ENCODE data around the gene EEFSEC.

EEFSEC gene

DNA sequence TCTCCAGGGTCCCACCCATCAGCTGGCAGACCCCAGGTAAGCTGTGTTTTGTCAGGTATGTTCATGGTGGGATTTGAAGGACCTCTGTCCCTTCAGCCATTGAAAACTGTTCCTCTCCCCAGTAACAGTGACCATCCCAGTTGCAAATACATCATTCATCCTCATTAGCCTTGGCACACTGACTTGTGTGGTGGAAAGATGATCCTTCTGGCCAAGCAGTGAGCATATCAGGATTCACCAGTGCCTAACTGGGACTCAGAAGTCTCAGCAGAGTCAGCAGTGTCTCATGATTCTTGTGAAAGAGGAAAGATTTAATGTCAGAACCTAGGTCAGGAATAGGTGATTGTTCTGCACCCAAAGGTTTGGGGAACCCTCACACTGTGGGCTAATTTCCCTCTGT, 223.2 kb downstream of the EEFSEC start:
- no peak for DNase-seq

DNA sequence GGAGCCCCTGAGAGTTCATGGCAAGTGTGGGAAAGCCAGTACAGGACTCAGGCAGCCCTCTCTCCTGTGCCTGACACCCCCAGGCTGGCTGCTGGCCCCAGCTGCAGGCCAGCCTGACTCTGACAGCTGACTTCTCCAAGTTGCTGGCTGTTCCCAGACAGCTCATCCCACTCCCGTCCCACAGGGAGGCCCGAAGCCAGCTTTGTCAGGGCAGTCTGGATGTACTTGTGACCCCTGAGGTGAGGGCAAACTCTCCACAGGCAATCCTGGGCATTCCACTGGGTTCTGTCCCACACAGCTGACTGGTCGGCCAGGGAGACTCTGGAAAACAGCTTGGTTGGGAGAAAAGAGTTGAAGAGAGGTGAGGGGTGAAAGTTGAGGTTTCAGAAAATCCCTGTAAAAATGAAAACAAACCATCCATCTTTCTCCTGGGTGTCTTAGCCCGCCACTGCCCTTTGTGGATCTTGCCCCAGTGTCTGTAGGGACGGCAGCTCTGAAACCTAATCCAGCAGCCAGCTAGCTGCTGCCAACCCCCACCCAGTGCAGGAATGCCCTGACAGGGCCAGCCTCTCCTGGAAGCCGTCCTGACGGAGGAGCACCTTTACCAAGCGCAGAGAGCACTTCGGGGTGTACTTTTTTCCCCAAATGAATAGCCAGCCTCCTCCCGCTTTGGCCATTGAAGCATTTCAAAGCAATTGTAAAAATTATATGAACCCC, 225.5 kb downstream of the EEFSEC start:
- DNase-seq = no peak

- no peak for DNase-seq
Observed at GRCh38 chr3:128379367-128380160, 226.3 kb downstream of the EEFSEC start.

DNA sequence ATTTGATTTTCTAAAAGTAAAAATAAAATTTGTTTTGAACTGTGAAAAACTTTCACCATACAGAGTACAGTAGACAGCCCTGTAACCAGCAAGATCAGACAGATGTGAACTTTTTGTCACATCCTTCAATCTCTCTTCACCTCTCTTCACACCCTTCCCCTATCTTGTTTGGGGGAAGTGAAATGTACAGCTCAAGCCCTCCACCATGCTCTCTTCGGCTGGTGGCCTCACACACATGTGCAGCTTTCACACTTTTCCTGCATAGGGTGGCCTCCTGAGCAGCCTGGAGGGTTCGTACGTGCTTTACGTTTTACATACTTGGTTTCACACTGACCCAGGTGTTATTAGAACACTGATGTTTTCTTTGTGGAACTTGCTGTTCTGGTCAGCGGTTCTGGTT, 227.0 kb downstream of the EEFSEC start:
- DNase-seq = no peak

DNA sequence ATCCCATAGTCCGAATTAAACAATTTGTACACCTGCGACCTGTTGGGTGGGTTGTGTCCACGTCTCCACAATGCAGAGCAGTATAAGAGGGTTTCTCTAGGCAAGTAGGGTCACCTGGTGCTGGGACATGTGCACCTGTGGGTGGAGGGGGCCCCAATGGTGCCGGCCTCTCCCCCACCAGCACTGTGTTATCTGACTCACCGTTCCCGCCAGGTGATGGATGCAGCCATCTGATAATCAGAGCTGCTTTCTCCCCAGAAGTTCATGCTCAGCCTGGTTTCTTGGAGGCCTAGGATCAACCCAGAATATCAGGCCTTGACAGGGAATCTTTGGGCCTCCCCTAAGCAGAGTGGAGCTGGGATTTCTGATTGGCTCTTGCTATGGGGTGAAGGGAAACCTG, 227.4 kb downstream of the EEFSEC start:
- DNase-seq = no peak

GRCh38 chr3:128381609-128382008, 228.3 kb downstream of the EEFSEC start:
- no peak for DNase-seq

DNA sequence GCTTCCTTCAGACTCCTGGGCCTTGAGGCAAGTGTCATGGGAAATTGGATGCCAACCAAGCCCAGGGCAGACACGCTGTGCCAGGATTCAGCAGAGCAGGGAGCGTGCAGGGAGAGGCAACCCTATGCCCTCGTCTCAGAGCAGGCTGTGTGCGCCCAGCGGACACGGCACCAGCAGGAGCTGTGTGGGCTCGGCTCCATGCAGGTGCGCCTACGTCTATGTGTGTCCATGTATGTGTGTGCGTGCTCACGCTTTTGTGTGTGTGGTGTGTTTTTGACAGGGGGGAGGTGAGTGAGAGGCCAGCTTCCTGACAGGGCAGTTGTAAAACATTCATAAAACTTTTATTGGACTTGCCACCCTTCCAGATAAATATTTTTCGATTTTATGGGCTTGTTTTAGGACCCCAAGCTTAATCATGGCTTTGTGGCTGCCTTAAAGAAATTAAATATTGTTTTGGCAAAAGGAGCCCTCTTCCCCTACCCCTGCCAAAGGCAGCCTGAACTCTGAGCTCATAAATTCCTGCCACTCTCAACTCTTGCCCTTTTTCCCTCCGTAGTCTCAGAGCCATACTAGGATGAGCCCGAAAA, 229.0 kb downstream of the EEFSEC start:
- no peak for DNase-seq

DNA sequence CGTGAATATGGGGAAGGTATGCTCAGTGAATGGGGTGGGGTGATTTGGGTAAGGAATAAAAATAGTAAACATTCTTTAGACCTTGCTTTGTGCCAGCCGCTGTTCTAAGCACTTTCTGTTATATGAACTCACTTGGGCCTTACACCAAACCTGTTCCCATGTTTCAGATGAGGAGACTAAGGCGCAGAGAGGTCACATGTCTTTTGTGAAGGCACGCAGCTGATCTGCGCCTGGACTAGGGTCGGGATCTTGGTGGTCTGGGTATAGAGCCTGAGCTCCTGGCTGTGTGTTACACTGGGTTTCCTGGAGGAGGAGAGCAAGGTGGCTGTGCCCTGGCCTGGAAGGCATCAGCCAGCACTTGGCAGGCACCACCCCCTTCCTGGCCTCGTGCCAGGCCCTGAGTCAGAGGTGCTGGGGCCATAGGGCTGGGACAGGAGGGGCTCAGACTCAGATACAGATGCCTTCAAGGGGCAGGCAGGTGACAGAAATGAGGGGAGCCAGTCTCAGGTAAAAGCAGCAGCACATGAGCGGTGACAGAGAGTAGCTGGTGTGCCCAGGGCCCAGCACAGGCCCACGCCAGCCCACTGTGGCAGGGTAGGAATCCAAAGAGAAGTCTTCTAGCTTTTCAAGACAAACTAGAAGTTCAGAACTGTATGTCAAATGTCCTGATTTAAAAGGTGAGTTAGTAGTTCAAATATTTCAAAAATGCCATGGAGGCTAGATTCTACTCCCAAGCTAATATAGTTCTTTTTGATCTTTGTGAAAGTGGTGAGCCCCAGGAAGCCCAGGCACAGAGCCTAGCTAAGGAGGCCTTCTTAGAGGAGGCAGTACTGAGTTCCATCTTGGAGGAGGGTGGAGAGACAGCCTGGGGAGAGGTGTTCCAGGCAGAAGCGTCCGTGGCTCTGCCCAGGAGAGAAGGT, 230.3 kb downstream of the EEFSEC start:
- DNase-seq = peak; percentile 19

- no peak for DNase-seq
Observed at GRCh38 chr3:128385080-128385832, 232.0 kb downstream of the EEFSEC start.

DNA sequence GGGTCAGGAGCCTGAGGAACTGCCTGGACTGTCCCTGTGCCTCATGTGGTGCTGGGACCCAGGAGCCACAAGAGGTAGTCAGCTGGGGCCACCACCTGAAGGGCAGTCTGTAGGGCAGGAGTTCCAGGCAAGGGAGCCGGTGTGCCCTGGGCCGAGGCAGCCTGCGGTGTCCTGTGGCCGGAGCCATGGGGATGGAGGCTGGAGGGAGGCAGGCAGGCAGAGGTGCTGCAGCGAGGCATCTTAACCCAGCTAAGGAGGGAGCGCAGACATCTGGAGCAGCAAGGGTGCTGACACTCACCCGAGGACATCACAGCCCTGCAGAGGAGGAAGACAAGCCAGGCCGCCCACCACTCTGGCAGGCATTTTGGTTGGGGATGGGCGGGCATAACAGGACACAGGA, 235.7 kb downstream of the EEFSEC start:
- no peak for DNase-seq

GRCh38 chr3:128390867-128391266, 237.6 kb downstream of the EEFSEC start:
- no peak for DNase-seq

GRCh38 chr3:128392021-128392420, 238.7 kb downstream of the EEFSEC start:
- DNase-seq = no peak

GRCh38 chr3:128392818-128393544, 239.7 kb downstream of the EEFSEC start:
- no peak for DNase-seq

- DNase-seq = no peak
Observed at GRCh38 chr3:128394033-128394432, 240.8 kb downstream of the EEFSEC start.

DNA sequence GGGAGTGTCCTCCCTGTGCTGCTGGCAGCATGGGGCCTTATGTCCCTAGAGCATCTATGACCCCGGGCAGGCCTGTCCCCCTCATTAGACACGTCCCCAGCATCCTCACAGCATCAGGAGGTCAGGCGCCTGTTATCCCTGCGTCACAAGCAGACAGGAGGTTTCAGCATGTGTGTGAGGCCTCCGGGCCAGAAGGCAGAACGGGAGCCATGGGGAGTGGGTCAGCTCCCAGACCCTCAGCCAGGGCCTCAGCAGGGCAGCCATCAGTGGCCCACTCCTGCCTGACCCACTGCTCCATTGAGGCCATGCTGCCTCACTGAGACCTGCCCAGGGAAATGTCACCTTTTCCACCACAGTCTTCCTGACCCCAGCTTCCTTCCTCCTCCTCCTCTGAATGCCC, 241.8 kb downstream of the EEFSEC start:
- DNase-seq = no peak

- no peak for DNase-seq
Observed at GRCh38 chr3:128395500-128396162, 242.3 kb downstream of the EEFSEC start.

DNA sequence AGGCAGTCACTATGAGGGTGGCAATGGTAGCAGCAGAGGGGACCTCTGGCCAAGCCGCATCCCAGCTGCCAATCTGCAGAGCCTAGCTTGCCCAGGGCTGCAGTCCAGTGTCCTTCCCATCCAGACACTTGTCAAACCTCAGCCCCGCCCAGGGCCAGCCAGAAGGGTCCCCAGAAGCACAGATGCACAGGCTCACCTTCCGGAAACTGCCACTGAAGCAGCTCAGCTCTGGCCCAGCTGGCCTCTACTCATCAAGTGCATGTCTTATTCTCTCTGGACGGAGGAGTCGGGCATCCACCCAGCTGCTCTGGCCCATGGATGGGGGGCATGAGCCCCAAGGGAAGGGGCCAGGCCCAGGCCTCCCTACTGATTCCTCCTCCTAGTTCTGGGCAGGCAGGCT, 244.2 kb downstream of the EEFSEC start:
- no peak for DNase-seq

DNA sequence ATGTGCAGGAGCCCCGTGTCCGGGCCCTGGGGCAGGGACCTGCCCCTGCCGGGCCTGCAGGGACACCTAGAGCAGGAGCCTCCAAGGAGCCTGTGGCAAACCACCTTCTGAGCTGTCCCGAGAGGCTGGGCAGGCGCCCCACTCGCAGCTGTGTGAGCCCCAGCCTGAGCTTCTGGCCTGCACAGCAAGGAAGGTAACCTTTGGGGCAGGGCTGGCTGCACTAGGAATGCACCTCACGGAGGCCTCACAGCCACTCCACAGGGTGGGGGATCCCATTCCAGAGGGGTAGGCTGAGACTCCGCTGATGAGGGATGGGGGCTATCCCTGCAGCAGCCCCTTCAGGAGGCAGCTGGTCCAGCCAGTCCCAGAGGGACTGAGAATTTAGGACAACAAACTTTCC, 245.3 kb downstream of the EEFSEC start:
- DNase-seq = no peak

- no peak for DNase-seq
Observed at GRCh38 chr3:128399221-128399915, 246.1 kb downstream of the EEFSEC start.

DNA sequence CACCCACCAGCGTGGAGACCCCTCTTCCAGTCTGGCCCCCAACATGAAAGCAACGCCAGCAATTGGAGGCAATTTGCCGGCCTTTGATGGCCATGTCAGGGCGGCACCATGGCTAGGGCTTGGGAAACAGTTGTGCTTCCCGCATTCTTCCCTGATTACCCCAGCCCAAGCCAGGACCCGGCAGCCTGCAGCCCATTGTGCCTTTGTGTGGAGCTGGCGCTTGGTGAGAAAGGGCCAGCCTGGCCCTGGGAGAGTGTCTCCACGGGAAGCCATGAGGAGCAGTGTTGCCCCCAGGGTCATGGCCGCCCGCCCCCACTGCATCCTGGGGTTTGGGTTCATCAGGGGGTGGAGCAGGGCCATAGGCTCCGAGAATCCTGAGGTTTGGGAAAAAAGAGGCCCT, 247.4 kb downstream of the EEFSEC start:
- no peak for DNase-seq
